HepG2 (cell line): ENCODE data around the gene SLC17A6.

Experiments used
- BRCA1 ChIP-seq: sonication (generic); formaldehyde crosslinking; IDR thresholded peaks from 2 replicates; pipeline ENCODE4 v1.4.0; 2020; ENCODE audit warnings: missing genetic modification reagents
- RFX1 ChIP-seq: fragments of 450-650 bp; IDR thresholded peaks from 2 replicates; pipeline ENCODE4 v1.6.1; 2017
- TBL1XR1 ChIP-seq: fragments of 150-350 bp; IDR thresholded peaks from 2 replicates; pipeline ENCODE4 v1.6.1; 2014; ENCODE audit warnings: borderline replicate concordance, low read length; ENCODE audit not compliant: partially characterized antibody
- ZC3H13 ChIP-seq: sonication (generic); formaldehyde crosslinking; IDR thresholded peaks from 2 replicates; pipeline ENCODE4 v1.8.1; 2023; ENCODE audit warnings: mild to moderate bottlenecking, missing genetic modification reagents, moderate library complexity
- ZNF260 ChIP-seq: sonication (generic); formaldehyde crosslinking; IDR thresholded peaks from 2 replicates; pipeline ENCODE4 v1.4.0; 2020; ENCODE audit warnings: missing genetic modification reagents, low read depth, mild to moderate bottlenecking, borderline replicate concordance

- no peak for TF ChIP-seq ZC3H13 (CRISPR knock-in tag)
- no peak for TF ChIP-seq BRCA1 (CRISPR knock-in tag)
- TF ChIP-seq RFX1: no peak
- no peak for TF ChIP-seq ZNF260
- no peak for TF ChIP-seq TBL1XR1
These were observed 77.3 kb downstream of the SLC17A6 start for GRCh38 chr11:22415476-22415875.
